ENCODE results near the gene FOXI1. TPM values are rescaled to one million over a fixed set of nuclear protein-coding genes. Genes with fewer than 3 reads are reported as not detected.

FOXI1 gene
- total RNA-seq, 2 donors from 2014 or later = not detected

GRCh38 chr5:170067152-170067551 lies 38.5 kb upstream of the FOXI1 start:
- ATAC-seq = no peak
- TF ChIP-seq CTCF (IDR thresholded peaks at IDR 0.05) = no peak
- Histone ChIP-seq H3K4me1 (no peaks in the 10 kb centered on the region), H3K27me3 (no peaks in the 10 kb centered on the region), H3K27ac (no peak overlapping the region), H3K36me3 (replicated peaks in 1 of 2; ENCODE audit: insufficient read depth in 1 of 2, low read depth in 2 of 2) (no peaks in the 10 kb centered on the region), H3K4me3 (no peak overlapping the region), H3K9me3 (no peaks in the 10 kb centered on the region)
- DNase-seq = no peak
- intact Hi-C loops (cut with DNase I) = no loop called here

- Histone ChIP-seq H3K9me3 (no peaks in the 10 kb centered on the region), H3K4me3 (no peak overlapping the region), H3K4me1 (no peaks in the 10 kb centered on the region), H3K27me3 (no peaks in the 10 kb centered on the region), H3K36me3 (replicated peaks in 1 of 2; ENCODE audit: insufficient read depth in 1 of 2, low read depth in 2 of 2) (no peaks in the 10 kb centered on the region), H3K27ac (no peak overlapping the region)
- whole genome bisulfite sequencing, 2 donors = 45 to 47% methylated on average over 3 to 4 of the region's 4 CpGs
- intact Hi-C loops (cut with DNase I) = no loop called here
- ATAC-seq (no peak), DNase-seq (no peak)
- TF ChIP-seq CTCF (IDR thresholded peaks at IDR 0.05) (no peak), POLR2A (IDR thresholded peaks at IDR 0.05) (no peak)
Observed at GRCh38 chr5:170067574-170068170, 38.0 kb upstream of the FOXI1 start.

GRCh38 chr5:170069512-170069911 lies 36.2 kb upstream of the FOXI1 start:
- no peaks in the 10 kb centered on the region for H3K36me3 ChIP-seq (replicated peaks in 1 of 2; ENCODE audit: insufficient read depth in 1 of 2, low read depth in 2 of 2)
- H3K4me1 ChIP-seq = no peaks in the 10 kb centered on the region
- no peaks in the 10 kb centered on the region for H3K9me3 ChIP-seq
- ATAC-seq (no peak), DNase-seq (no peak)
- intact Hi-C loops (cut with DNase I) = no loop called here
- no peak overlapping the region for H3K27ac ChIP-seq
- no peak for TF ChIP-seq CTCF (IDR thresholded peaks at IDR 0.05)
- TF ChIP-seq POLR2A (IDR thresholded peaks at IDR 0.05) = no peak
- H3K4me3 ChIP-seq = no peak overlapping the region
- WGBS, 2 donors = 53 to 56% methylated on average over 5 of the region's 5 CpGs
- H3K27me3 ChIP-seq = no peaks in the 10 kb centered on the region

GRCh38 chr5:170070556-170071412 lies 34.9 kb upstream of the FOXI1 start:
- 30 to 39% methylated on average over 14 of the region's 14 CpGs for WGBS, 2 donors
- H3K9me3 ChIP-seq = no peaks in the 10 kb centered on the region
- no peak overlapping the region for H3K4me3 ChIP-seq
- peak in 3 of 4 donors; percentile 7 to 45 (median 20) for DNase-seq
- TF ChIP-seq POLR2A (IDR thresholded peaks at IDR 0.05) (no peak), CTCF (IDR thresholded peaks at IDR 0.05) (peak; percentile 18 to 66 (median 42))
- intact Hi-C loops (cut with DNase I) = no loop called here
- H3K36me3 ChIP-seq (replicated peaks in 1 of 2; ENCODE audit: insufficient read depth in 1 of 2, low read depth in 2 of 2) = no peaks in the 10 kb centered on the region
- H3K27me3 ChIP-seq = no peaks in the 10 kb centered on the region
- no peak overlapping the region for H3K27ac ChIP-seq
- ATAC-seq = no peak
- H3K4me1 ChIP-seq = no peaks in the 10 kb centered on the region

Data from body of pancreas (tissue), 4 donors.